NCI-H446 (cell line): Measurements from ENCODE around the gene CRY1.
"Not testable (repeated sequence)": the region's sequence is repeated elsewhere in the genome, so short reads cannot be mapped to it uniquely, and the experiment has no call there.

Experiments used
- DNase-seq, 2 experiments: peaks; one replicate each; lab custom pipeline; 2025; lab: John Stamatoyannopoulos, UW

Gene CRY1

DNA sequence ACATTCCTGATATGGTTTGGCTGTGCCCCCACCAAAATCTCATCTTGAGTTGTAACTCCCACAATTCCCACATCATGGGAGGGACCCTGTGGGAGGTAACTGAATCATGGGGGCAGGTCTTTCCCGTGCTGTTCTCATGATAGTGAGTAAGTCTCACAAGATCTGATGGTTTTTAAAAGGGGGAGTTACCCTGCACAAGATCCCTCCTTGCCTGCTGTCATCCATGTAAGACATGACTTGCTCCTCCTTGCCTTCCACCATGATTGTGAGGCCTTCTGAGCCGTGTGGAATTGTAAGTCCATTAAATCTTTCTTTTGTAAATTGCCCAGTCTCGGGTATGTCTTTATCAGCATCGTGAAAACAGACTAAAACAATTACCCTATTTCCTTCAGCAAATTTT, 90.7 kb downstream of the CRY1 start:
- DNase-seq, result not testable (repeated sequence)

DNA sequence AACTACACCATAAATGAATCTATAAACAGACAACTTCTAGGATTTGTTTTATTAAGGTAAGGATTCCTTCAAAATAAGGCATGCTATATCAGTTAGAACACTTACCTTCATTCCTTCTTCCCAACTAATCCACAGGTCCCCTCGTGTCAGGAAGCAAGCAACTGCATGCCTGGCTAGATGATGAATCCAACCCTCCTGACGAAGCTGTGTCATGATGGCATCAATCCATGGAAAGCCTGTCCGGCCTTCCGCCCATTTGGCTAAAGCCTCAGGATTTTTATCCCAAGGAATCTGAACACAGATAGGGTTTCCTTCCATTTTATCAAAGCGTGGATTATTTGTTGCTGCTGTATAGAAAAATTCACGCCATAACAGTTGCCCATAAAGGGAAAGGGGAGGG, 93.9 kb downstream of the CRY1 start:
- no peak for DNase-seq

DNA sequence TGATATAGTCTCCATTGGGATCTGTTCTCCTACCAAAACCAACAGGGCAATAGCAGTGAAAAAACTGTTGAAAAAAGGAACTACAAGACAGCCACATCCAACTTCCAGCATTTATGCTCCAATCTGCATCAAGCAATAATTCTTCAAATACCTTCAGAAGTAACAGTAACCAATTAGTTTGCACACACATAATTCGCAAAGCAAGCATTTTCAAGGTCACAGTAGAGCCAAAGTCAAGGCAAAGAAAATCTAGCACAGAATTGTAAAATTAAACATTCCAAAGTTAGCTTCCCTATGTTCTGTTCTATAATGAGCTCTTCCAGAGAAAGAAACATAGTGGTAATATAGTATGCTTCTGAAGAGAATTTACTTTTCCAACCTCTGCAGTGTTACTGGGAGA, 95.4 kb downstream of the CRY1 start:
- no peak for DNase-seq

- DNase-seq, result not testable (repeated sequence)
Measured at GRCh38 chr12:106996102-106996501, 97.2 kb downstream of the CRY1 start.

- no peak for DNase-seq
Measured at GRCh38 chr12:106994579-106995220, 98.6 kb downstream of the CRY1 start.

DNA sequence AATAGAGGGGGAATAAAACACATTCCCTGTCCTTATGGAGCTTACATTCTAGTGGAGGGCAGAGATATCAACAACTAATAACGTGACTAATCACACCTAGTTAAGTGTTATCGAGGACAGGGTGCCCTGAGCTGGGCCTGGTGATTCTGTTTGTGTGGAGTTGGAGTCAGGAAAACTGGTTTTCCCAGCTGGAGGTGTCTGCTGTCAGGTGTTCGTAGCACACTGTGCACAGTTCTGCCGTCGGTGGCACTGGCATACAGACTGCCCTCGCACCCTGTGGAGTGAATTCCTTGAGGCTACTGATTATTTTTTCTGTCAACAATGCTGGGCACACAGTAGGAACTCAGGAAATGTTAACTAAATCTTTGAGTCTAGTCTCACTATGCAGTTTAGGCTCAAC, 105.5 kb downstream of the CRY1 start:
- no peak for DNase-seq

- DNase-seq, result peak; percentile 93 to 96
Measured at GRCh38 chr12:106986625-106987389, 106.5 kb downstream of the CRY1 start, which contains the start of gene MTERF2. TSS of gene MTERF2 (minus strand) at chr12:106987146. CDS start at chr12:106978714, 8,432 bp downstream.

DNA sequence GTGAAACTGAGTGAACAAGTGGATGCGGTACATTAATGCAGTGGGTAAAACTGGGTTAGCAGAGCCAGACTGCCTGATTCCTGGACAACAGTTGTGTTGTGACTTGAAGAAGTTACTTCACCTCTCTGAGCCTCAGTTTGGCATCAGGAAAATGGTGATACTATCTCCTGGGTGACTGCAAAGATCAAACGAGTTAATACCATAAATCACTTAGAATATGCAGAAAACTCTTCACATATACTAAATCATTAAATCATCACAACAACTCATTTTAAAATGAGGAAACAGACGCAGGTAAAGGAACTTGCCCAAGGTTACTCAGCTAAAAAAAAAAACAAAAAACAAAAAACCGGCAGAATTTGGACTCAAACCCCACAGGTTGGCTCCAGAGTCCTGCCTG, 107.2 kb downstream of the CRY1 start:
- DNase-seq, result no peak

GRCh38 chr12:106985479-106985878, 107.9 kb downstream of the CRY1 start:
- DNase-seq, result no peak

GRCh38 chr12:106984588-106985137, 108.7 kb downstream of the CRY1 start:
- no peak for DNase-seq

- no peak for DNase-seq
Measured at GRCh38 chr12:106982229-106982628, 111.1 kb downstream of the CRY1 start.

DNA sequence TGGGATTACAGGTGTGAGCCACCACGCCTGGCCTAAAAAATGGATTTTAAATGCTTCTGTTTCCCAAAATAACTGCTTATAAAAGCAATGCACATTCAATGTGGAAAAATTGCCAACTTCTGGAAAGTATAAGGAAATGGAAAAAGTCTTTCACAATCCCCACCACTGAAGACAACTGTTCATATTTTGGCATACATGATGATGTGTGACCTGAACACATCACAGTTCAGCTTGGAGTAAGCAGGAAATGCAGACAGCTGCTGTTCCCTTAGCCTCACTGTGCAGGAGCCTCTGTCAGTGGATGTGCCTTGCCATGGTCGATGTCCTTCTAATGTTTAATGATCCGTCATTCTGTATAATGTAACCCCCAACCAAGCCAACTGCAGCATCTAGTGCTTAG, 111.6 kb downstream of the CRY1 start:
- no peak for DNase-seq

GRCh38 chr12:106980944-106981343, 112.4 kb downstream of the CRY1 start:
- DNase-seq, result no peak

DNA sequence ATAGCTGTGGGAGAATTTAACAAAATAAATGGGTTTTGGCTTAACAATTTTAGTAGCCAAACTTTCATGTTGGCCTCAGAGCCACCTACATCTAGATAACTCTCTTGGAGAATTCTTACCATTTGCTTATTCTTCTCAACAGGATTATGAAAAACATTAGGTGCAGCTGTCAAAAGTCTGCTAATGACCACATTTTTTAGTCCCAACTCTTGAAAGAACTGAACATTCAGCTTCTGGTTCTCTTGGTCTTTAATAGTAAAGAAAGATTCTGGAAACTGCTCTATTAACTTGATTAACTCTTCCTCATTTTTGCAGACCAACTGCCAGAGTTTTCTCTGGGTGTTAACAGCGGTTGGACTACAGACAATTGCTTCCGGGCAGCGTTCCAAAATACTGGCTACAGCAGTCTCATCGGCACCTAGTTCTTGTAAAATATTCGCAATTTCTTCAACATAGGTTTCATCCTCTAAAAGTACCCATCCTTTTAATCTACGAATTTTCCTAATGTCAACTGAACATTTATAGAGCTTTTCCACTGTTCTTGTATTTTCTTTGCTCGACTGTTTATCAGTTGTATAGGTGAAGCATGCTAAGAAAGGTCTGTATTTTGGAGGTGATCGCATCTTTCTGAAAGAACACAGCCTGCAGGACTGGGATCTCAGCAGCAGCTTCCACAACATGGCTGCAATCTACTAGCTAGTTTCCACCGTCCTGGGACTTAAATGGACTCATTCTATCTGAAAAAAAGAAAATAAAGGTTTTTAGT, 115.1 kb downstream of the CRY1 start:
- peak; percentile 34 to 85 for DNase-seq

DNA sequence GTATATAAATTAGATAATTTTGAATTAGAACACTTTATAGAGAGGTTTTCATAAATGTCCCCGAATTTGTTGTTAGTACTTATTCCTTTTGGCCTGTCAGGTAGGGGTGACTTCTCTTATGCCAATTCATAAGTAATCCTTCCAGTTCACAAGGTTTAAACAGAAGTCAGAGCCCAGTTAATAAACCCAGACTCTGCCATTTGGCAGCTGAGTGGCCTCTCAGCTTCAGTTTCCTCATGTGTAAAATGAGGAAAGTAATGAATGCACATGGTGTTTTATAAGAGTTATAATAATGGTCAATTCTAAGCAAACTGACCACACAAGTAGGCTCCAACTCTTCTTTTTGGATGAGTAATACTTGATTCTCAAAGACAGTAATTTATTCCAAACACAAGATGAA, 116.7 kb downstream of the CRY1 start:
- DNase-seq, result peak; percentile 18 to 45

GRCh38 chr12:106975993-106976658, 117.2 kb downstream of the CRY1 start:
- peak; percentile 24 to 30 for DNase-seq

- no peak for DNase-seq
Measured at GRCh38 chr12:106975098-106975497, 118.3 kb downstream of the CRY1 start.

GRCh38 chr12:106974511-106974910, 118.8 kb downstream of the CRY1 start:
- no peak for DNase-seq

DNA sequence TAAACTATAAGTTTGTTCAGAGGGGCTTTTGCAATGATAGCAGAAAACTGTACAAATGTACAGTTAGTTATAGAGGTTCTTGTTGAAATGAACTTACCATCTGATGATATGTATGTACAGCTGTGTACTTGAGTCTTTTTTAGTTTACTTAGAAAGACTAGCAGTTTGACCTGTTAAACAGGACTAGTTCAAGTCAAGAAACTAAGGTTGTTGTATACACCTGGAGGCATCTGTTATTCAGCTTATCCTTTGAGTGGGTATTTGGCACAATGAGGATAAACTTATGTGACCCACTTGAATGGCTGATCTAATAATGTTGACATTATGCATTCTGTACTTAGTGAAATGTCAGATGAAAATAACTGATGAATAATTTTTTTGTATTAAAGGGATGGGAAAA, 119.8 kb downstream of the CRY1 start:
- DNase-seq, result no peak

DNA sequence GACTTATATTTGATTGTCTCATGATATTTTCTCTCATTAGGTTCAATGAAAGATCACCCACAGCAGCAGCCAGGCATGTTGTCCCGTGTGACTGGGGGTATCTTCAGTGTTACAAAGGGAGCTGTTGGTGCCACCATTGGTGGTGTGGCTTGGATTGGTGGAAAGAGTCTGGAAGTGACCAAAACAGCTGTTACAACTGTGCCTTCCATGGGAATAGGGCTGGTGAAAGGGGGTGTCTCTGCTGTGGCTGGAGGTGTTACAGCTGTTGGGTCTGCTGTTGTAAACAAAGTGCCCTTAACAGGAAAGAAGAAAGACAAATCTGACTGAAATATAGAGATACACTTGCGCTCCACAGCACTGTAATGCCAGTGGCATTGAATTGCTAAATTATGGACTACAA, 122.3 kb downstream of the CRY1 start:
- no peak for DNase-seq

- no peak for DNase-seq
Measured at GRCh38 chr12:106964526-106964925, 128.8 kb downstream of the CRY1 start.

GRCh38 chr12:106962286-106962685, 131.1 kb downstream of the CRY1 start:
- DNase-seq, result no peak
